NCI-H460 (cell line): ENCODE data around the gene MAP3K13. TPM values are rescaled to one million over a fixed set of nuclear protein-coding genes. Genes with fewer than 3 reads are reported as not detected.
A peak's percentile ranks its signal among the peaks of the same experiment; 100 is the strongest.
"Not testable (repeated sequence)": the region's sequence is repeated elsewhere in the genome, so short reads cannot be mapped to it uniquely, and the experiment has no call there.

Experiments
- DNase-seq: peaks from one replicate; pipeline ENCODE4 v3.0.0-alpha.2; 2016; ENCODE audit warnings: low read depth; ENCODE audit errors: extremely low read depth
- total RNA-seq: library from RNA; depleted of rRNA; stranded (reverse); fragments of >200 nt; shearing (Covaris generic); gene quantifications from 2 replicates; pipeline ENCODE4 v1.2.3, GENCODE V29; 2014

The MAP3K13 gene
- total RNA-seq, 1 experiment from 2014 or later = 37.1 TPM

DNA sequence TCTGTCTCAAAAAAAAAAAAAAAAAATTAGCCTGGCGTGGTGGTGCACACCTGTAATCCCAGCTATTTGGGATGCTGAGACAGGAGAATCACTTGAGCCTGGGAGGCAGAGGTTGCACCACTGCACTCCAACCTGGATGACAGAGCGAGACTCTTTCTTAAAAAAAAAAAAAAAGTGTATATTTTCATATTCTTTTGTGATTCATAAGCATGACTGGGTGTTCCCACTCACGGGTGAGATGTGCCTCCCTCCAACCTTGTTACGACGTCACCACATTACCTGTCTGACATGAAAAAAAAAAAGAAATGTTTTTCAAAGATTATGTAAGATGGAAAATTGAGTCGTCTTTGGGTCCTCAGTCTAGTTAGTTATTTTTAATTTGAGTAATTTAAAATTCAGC lies 79.1 kb downstream of the MAP3K13 start:
- no peak for DNase-seq

DNA sequence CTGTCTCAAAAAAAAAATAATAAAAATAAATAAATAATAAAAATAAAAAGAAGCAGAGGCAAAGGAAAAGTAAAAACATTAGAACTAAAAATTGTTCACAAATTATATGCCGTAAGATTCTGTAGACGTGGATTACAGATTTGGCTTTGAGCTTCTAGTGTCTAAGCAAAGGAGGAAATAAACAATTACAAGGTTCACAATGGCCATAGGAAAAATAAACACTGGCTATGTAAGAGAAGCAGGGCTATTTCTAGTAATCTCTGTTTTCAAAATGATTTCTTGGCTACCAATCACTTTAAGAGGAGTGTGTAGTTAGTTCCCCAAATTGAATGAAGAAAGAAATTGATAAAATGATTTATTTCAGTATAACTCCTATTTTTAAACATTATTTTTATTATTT lies 81.4 kb downstream of the MAP3K13 start:
- DNase-seq = no peak

DNA sequence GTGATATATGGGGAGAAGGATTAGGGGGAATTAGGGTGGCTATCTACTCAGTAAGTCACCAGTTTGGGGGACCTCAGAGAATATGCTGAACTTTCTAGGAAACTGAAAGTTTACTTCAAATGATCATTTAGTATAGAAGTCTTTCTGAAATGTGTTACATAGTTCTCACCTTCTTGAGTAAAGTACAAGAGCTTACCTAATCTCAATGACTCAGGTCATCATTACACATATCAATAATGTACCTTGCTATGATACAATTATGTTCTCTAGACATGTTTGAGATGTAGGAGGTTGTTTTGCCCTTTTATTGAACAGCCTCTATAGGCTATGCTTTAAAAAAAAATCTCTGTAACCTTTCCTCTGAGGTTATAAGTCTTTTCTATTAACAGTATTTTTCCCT lies 85.2 kb downstream of the MAP3K13 start:
- DNase-seq = no peak

DNA sequence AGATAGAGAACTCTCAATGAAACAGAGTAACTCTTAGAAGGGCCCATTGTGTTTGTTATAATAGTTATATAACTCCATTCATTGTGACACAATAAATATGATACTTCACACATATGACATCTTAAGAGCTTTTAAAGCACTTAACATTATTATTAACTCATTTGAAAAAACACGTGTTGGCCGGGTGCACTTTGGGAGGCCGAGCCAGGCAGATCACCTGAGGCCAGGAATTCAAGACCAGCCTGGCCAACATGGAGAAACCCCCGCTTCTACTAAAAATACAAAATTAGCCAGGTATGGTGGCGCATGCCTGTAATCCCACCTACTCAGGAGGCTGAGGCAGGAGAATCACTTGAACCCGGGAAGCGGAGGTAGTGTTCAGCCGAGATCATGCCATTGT lies 88.5 kb downstream of the MAP3K13 start:
- not testable (repeated sequence) for DNase-seq

DNA sequence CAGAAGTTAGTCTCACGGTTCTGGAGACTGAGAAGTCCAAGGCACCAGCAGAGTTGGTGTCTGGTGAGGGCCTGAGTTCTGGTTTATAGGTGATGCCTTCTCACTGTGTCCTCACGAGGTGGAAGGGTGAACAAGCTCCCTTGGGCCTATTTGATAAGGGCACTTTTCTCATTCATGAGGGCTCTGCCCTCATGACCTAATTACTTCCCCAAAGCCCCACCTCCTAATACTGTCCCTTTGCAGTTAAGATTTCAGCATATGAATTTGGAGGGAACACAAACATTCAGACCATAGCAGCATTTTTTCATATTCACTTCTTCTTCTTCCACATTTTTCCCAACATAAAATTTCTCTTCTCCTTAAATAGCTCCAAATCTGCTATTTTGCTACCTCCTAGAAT lies 94.4 kb downstream of the MAP3K13 start:
- no peak for DNase-seq

DNA sequence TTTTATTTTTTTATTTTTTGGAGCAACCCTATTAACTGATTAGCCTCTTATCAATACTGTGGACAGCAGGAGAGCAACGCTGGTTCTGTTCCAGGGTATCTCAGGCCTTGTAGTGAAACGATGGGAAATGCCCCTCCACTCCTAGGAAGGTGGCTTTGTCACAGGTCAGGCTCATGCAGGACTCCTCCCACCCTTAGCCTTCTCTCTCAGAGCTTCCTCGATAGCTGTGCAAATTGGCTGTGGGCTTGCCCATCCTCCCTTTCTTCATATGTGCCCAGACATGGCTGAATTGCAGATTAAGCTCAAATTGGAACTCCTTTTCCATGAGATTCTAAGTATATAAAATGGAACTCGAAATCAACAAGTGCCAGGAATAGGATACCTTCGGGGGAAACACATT lies 97.4 kb downstream of the MAP3K13 start:
- no peak for DNase-seq

DNA sequence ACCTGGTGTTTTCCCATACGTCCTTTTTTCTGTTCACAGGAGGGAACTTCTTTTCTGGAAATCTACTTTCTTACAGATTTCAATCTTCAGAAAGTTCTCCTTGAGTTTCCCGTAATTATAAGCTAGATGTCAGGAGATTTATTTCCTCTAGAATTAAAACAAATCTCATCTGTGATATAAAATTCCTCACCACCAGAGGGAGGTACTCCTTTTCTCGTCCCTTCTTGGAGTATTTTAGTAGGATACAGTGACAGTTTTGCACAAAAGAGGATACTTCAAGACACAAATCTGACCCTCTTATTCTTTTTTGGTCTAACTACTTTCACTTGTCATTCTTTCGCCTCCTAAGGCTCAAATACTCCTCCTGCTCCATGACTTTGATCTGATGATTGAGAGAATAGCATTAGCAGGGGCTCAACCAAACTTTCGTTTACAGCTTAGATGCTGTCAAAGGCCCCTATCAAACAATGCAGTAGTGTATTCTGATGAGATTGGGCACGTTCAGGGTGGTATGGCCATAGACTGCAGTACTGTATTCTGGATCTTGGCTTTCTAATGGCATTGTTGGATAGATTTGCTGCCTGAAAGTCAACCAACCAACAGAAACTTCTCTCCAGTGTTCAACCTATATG lies 97.9 kb downstream of the MAP3K13 start:
- DNase-seq = peak; percentile 35

DNA sequence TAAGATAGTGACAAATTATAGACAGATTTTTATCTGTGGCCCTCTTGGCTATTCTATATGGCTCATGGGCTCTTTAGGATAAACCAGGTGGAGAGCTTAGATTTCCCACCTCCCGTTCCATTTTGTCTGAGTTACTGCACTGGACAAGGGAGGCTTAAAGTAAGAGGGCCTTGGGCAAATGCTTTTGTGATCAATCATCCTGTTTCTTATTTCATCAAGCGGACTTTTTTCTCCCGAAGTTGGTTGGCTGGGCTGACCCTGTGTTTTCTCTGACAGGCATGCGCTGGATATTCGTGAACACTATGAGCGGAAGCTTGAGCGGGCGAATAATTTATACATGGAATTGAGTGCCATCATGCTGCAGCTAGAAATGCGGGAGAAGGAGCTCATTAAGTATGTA lies 102.5 kb downstream of the MAP3K13 start:
- no peak for DNase-seq

DNA sequence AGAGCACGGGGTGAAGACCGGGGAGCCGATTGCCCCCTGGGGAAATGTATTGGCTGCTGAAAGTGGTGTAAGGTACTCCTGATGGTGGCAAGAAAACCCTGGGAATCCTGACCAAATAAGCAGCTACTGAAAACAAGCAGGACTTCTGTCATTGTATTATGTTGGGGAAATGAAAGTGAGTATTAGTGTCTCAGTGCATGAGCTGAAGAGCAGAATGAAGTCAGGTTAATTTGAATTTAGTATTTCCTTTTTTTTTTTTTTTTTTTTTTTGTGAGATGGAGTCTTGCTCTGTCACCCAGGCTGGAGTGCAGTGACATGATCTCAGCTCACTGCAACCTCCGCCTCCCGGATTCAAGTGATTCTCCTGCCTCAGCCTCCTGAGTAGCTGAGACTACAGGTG lies 103.2 kb downstream of the MAP3K13 start:
- not testable (repeated sequence) for DNase-seq

DNA sequence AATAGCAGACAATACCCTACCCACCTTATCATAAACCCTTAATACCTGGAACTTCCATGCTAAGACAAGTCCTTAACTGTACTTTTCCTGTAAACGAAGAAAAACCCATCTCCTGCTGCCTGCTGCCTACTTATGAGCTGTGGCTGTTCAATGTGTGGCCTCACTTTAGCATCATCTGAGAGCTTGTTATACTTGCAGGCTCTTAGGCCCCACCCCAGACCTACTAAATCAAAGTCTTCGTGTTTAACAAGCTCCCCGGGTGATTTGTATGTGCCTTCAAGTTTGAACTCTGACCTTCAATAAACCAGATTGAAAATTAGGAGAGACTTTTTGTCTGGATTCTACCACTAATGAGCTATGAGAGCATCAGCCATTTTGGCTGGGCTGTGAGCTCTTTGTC lies 106.6 kb downstream of the MAP3K13 start:
- no peak for DNase-seq

DNA sequence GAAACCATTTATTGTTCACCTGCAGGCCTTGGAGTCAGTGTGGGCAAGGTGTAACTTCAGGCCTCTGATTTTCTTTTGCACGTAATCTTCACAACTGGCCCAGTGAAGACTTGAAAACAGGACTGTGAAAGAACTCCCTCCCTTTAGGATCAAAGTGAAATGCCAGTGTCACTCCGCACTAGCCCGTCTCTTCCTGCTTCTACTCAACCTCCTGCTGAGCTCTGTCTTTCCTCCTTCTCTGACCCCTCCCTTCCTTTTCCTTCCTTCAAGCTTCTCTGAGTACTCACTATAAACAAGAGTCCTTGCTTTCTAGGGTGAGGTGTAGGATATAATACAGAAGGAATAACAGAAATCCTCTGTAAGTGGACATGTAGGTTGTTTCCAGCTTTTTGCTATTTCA lies 107.4 kb downstream of the MAP3K13 start:
- no peak for DNase-seq

DNA sequence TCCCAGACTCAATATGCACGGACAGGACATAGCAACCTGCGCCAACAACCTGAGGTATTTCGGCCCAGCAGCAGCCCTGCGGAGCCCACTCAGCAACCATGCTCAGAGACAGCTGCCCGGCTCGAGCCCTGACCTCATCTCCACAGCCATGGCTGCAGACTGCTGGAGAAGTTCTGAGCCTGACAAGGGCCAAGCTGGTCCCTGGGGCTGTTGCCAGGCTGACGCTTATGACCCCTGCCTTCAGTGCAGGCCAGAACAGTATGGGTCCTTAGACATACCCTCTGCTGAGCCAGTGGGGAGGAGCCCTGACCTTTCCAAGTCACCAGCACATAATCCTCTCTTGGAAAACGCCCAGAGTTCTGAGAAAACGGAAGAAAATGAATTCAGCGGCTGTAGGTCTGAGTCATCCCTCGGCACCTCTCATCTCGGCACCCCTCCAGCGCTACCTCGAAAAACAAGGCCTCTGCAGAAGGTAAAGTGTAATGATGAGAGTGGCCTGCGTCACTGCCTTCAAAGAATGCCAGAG lies 110.4 kb downstream of the MAP3K13 start:
- DNase-seq = peak; percentile 79

DNA sequence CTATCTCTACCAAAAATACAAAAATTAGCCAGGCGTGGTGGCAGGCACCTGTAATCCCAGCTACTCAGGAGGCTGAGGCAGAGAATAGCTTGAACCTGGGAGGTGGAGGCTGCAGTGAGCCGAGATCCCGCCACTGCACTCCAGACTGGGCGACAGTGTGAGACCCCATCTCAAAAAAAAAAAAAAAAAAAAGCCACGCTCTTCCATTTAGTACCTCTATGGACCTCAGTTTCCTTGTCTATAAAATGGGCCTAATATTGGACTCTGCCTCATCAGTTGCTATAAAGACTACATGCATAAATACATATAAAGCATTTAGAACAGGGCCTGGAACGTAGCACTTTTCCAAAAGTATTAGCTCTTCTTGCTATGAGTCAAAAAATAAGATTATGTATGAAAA lies 112.0 kb downstream of the MAP3K13 start:
- not testable (repeated sequence) for DNase-seq

DNA sequence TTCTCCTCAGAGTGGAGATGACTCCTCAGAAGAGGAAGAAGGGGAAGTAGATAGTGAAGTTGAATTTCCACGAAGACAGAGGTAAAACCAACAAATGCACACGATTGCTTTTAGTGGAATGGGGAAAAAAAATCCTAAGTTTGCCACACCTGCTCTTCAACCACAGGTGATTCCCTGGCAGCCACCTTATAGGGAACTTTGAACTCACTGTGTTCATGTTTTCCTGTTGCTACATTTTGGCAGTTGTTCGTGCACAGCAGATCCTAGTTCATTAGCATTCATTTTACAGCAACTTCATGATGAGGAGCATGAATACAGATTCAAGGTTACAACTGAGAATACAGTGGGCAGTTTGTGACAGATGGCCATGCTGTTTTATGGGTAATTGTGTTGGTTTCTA lies 114.4 kb downstream of the MAP3K13 start:
- DNase-seq = no peak

DNA sequence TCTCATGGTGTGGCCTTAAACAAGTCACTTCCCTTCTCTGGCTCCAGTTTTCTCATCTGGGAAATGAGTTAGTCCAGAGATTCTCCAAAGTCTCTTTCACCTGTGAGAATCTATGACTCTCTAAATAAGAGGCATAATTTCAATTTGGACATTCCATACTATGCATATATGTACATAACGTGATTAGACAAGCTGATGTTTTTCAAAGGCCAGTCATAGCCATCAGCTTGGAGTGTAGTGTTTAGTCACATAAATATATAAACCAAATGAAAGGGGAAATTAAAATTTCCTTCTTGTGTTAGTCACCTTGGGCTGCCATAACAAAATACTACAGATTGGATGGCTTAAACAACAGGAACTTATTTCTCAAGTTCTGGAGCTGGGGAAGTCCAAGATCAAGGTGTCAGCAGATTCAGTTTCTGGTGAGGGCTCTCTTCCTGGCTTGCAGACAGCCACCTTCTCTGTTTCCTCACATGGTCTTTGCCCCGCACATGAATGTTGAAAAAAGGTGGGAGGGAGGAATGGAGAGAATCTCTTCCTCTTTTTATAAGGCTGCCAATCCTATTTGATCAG lies 116.5 kb downstream of the MAP3K13 start:
- DNase-seq = no peak

DNA sequence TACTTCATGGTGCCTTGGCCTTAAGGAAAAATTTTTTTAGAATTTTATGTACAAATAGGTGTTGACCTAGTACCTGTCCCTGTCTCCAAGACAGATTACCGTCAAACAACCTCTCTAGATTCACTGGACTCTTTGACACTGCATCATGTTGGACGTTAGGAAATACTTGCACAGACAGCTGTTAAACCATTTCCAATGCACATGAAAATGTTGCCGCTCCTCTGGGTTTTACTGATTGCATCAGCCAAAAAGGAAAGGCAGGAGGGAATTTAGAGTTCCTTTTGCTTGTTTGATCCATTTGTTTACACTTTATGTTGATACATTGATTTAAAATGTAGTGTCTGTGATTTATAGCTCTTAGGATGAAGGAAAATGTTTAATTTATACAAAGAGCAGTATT lies 121.4 kb downstream of the MAP3K13 start:
- DNase-seq = no peak

DNA sequence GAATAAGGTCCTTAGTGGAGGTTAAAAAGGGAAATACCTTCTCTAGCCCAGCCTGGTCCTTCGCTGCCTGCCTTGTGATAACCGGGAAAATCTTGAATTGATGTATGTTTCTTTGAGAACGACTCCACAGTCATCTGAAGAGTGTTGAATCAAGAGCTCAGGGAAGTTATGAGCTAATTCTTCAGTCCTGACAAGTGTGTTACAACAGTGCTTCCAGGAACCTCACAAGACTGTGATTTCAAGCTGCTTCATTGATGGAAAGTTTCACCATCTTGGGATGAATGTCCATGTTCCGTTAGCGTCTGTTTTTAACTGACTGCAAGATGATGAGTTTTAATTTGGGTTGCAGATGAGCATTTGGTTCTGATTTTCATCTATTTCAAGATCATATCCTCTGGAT lies 123.5 kb downstream of the MAP3K13 start:
- DNase-seq = no peak

DNA sequence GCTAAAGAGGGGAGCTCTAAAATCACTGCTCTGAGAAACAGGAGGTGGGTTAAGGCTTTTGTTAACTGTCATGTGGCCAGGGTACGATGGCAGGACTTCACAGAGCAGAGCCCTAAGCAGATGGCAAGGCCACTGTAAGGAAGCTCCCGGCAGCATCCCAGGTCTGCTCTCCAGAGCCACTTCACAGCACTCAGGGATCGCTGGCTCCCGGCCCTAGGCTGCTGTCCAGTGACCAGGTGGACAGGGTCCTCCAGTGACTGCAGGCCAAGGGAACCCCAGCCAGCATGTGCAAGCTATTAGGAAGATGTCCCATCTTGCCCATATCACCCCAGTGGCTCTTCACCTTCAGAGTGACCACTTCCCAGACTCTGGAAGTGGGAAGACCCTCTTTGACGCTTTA lies 125.5 kb downstream of the MAP3K13 start:
- DNase-seq = no peak

DNA sequence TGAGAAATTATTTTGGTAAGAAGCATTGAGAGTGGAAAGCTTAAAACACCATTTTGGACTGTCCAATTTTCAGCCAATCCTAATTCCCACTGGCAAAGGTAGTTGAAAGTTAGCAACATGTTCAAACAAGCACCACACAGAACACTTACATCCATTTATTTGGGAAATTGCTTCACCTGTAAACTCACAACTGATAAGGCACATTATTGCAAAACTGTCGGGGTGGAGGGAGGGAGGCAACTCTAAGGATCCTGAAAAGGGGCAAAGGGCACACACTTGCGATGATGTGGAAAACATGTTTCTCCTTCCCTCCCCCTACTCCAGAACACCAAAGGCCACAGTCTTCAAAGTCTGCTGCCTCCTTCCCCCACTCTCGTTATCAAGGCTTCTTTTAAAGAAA lies 126.5 kb downstream of the MAP3K13 start:
- no peak for DNase-seq

DNA sequence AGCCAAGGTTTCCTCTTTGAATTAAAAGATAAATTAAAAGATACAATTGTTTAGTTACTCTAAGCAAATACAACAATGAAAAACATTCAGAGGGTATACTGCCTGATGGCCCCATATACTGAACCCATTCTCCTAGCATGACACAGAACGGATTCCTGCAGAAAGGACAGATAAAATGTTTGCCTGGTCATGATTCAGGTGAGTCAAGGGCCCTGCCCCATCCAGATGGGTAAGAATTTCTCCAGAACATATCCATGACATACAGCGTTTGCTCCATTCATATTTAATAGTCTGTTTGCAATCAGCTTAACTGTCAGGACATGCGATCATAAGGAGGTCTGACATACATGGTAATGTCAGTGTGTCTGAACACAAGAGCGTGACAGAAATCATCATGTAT lies 127.3 kb downstream of the MAP3K13 start:
- DNase-seq = no peak

DNA sequence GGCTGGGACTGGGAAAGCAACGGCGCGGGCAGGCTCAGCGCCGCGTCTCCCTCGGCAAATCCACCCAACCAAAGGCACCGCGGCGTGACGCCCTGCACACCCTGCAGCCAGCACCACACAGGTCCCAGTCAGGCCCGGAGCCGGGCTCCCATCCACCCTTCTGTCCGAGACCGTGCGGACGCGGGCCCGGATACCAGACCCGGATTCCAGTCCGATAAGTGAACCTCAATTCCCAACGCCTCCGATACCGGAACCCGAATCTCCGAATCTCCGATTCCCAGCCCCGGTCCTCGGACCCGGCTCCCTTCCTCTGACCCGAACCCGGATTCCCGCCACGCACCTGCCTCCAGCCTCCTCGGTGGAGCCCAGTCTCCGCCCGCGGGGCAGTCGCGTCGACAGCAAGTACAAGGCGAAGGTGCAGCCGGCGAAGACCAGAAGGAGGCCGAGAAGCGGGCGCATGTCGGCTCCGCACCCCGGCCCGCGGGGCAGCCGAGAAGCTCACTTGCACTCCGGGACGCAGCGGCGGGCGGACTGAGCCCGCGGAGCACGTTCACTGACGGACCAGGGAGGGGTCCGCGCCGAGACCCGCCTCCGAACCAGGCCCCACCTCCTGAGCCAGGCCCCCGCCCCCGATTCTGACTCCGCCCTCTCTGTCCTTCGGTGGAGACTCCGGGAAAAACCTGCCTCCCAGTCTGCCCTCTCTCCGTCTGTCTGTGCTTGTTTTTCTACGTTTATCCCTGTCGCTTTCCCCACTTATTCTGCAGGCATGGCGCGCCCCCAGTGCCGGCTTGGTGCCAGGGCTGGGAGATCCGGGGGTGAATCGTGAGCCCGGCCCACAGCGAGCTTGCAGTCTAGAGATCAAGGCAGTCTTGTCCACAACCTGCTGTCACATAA lies 135.8 kb downstream of the MAP3K13 start, which contains the start of gene TMEM41A:
Gene TMEM41A (minus strand): TSS at position 533 of the 894 bp plus-strand sequence. CDS start 74 bp downstream, at position 459.
- peak; percentile 76 for DNase-seq

DNA sequence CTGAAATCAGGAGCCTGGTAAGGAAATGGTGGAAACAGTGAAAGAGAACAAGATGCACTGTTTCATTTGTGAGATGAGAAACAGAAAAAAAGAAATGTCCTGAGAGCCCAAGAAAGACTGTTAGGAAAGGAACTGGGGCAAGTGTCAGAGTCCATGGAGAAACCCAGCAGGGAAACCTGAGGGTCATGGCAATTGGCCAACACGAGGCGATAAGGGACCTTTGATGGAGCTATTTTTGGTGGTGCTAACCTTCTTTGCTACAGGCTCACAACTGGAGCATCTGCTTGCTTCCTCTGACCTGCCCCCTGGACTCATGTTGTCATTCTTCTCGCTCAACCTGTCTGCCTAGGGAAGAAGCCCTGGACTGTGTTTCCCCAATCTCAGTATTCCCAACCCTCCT lies 140.1 kb downstream of the MAP3K13 start:
- DNase-seq = no peak
